ENCODE results near the gene OASL. TPM values are rescaled to one million over a fixed set of nuclear protein-coding genes. Genes with fewer than 3 reads are reported as not detected.

OASL gene
- total and polyA plus RNA-seq, 10 of the 15 experiments (the other 5 are each of a cell fraction or from before 2014, with no cell fraction given) = 2.3 to 9.1 (median 2.7) TPM

DNA sequence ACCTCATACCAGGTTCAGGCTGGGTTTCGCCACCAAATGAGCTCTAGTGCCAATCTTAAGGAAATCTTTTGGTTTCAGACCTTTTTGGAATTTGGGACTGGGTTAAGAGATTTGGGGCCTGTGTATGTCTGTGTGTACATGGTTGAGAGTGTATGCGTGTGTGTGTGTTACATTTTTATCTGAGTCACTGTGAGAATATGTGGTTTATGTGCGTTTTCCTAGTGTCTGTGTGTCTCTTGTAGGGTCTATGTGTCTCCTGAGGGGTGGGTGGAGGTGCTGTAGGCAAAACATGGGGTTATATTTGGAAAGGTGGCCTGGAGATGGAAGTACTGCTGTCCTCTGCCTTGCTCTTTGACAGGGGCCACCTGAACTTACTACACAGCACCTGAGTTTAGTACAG lies 40.6 kb downstream of the OASL start:
- Histone ChIP-seq H4K20me1 (ENCODE audit: control insufficient read depth, insufficient read depth) (no peaks in the 10 kb centered on the region), H3K36me3 (ENCODE audit: control insufficient read depth in 2 of 2, insufficient read depth in 2 of 2, low read length in 1 of 2) (no peaks in the 10 kb centered on the region; a peak in 1 of 4 replicates), H3K4me2 (ENCODE audit: control insufficient read depth, insufficient read depth) (no peak overlapping the region), H3K9me3 (replicated peaks; ENCODE audit: control insufficient read depth, insufficient read depth, low read length) (no peaks in the 10 kb centered on the region), H3K4me3 (no peak overlapping the region), H3K79me2 (ENCODE audit: control insufficient read depth, insufficient read depth, low read length) (no peaks in the 10 kb centered on the region), H3K9ac (ENCODE audit: control insufficient read depth, insufficient read depth, low read length) (no peak overlapping the region), H3K27ac (ENCODE audit: control insufficient read depth, insufficient read depth) (no peak overlapping the region), H2AFZ (ENCODE audit: control insufficient read depth, low read depth, low read length) (no peak overlapping the region), H3K27me3 (replicated peaks in 1 of 2; ENCODE audit: control insufficient read depth in 2 of 2, insufficient read depth in 2 of 2, low read length in 1 of 2) (no peaks in the 10 kb centered on the region), H3K4me1 (ENCODE audit: control insufficient read depth, insufficient read depth, low read length) (no peaks in the 10 kb centered on the region)
- intact Hi-C loops (cut with micrococcal nuclease; ENCODE audit: unreplicated experiment) (no loop called here), in situ Hi-C loops (cut with MboI) (no loop called here)
- no TSS peak for BruUV-seq (replicated peaks)
- ChIA-PET POLR2A (no interaction called here), SMC1A (ENCODE audit: uncharacterized antibody, unreplicated experiment) (no interaction called here), RAD21 (ENCODE audit: unreplicated experiment) (no interaction called here), CTCF (no interaction called here)
- 54% methylated on average over 3 of the region's 3 CpGs for WGBS (ENCODE audit: insufficient coverage, insufficient replicate concordance, low lambda C conversion rate, missing lambda C conversion rate)
- no peak for FAIRE-seq
- TF ChIP-seq NFYA (IDR thresholded peaks at IDR 0.05; ENCODE audit: borderline replicate concordance, low read depth, low read length) (no peak), ZBED1 (IDR thresholded peaks at IDR 0.05; ENCODE audit: borderline replicate concordance) (no peak), PAX5 (IDR thresholded peaks at IDR 0.05; ENCODE audit: borderline replicate concordance, low read depth, low read length) (no peak), YBX1 (IDR thresholded peaks at IDR 0.05) (no peak), TCF7 (IDR thresholded peaks at IDR 0.05; ENCODE audit: borderline replicate concordance) (no peak), NFIC (IDR thresholded peaks at IDR 0.05; ENCODE audit: low read depth, low read length) (no peak), BACH1 (IDR thresholded peaks at IDR 0.05; ENCODE audit: borderline replicate concordance) (no peak), MAX (IDR thresholded peaks at IDR 0.05; ENCODE audit: low read depth, low read length) (no peak), ZNF274 (IDR thresholded peaks at IDR 0.05; ENCODE audit: insufficient read depth, insufficient read length) (no peak), KLF5 (IDR thresholded peaks at IDR 0.05; ENCODE audit: partially characterized antibody) (no peak), SPI1 (IDR thresholded peaks at IDR 0.05; ENCODE audit: borderline replicate concordance, insufficient read depth, low read depth, low read length) (no peak), RCOR1 (conservative IDR thresholded peaks at IDR 0.05; ENCODE audit: low read depth, low read length) (no peak), RUNX3 (IDR thresholded peaks at IDR 0.05; ENCODE audit: low read length) (no peak)
- no peak for ATAC-seq
- no peak for DNase-seq (ENCODE audit: low read depth, low spot score)

Measured in GM12878 (cell line).